Vagina (tissue), 2 donors: ENCODE data around the gene ADAMTS17. TPM values are rescaled to one million over a fixed set of nuclear protein-coding genes. Genes with fewer than 3 reads are reported as not detected.

Source experiments
- DNase-seq, 2 donors: peaks; one replicate each; pipeline ENCODE4 v3.0.0-alpha.2; 2017; ENCODE audit errors: extremely low spot score in 2 of 2
- H3K27ac ChIP-seq: fragments of 200-600 bp; sonication (generic); one replicate; pipeline ENCODE4 v1.5.1; 2019
- H3K27me3 ChIP-seq: fragments of 200-600 bp; sonication (generic); one replicate; pipeline ENCODE4 v1.5.1; 2019
- H3K36me3 ChIP-seq, 2 donors: fragments of 200-600 bp; sonication (generic); one replicate each; pipeline ENCODE4 v1.5.1; 2017 to 2019
- H3K4me1 ChIP-seq: fragments of 200-600 bp; sonication (generic); one replicate; pipeline ENCODE4 v1.5.1; 2019
- H3K4me3 ChIP-seq, 2 donors: fragments of 200-600 bp; sonication (generic); 1 replicate in 1 of 2; 2 replicates in 1 of 2; pipeline ENCODE4 v1.5.1; 2016 to 2019
- H3K9me3 ChIP-seq: fragments of 200-600 bp; sonication (generic); one replicate; pipeline ENCODE4 v1.5.1; 2019
- POLR2A ChIP-seq, 2 donors: fragments of 450-650 bp; IDR thresholded peaks; one replicate each; pipeline ENCODE4 v1.6.1; 2017; ENCODE audit warnings: antibody characterized with exemption in 2 of 2, mild to moderate bottlenecking in 2 of 2, moderate library complexity in 2 of 2
- POLR2AphosphoS5 ChIP-seq, 2 donors: sonication (generic); formaldehyde crosslinking; IDR thresholded peaks; one replicate each; pipeline ENCODE4 v1.9.0; 2017; ENCODE audit warnings: antibody characterized with exemption in 2 of 2, mild to moderate bottlenecking in 2 of 2, low read depth in 1 of 2; ENCODE audit not compliant: insufficient read depth in 1 of 2
- intact Hi-C: fragments of 100-400 bp; cut with DNase I; formaldehyde crosslinking; loops from one replicate; pipeline ENCODE4 v1.15.1; 2023
- total RNA-seq: library from RNA; depleted of rRNA; stranded (reverse); fragments of >200 nt; gene quantifications from one replicate; pipeline ENCODE4 v1.2.3, GENCODE V29; 2016
- TF ChIP-seq, protein P1 (sequence below), 3 experiments: fragments of 450-650 bp in 2 of 3; fragments of 200-600 bp in 1 of 3; sonication (generic) in 1 of 3; IDR thresholded peaks; one replicate each; pipeline ENCODE4 v1.5.1; 2017 to 2019; ENCODE audit warnings: antibody characterized with exemption in 3 of 3, mild to moderate bottlenecking in 2 of 3, moderate library complexity in 2 of 3

ADAMTS17 gene
- total RNA-seq, 1 donor from 2014 or later: 16.0 TPM

GRCh38 chr15:100252359-100252758 is 89.4 kb downstream of the ADAMTS17 start:
- no peaks in the 10 kb centered on the region for H3K36me3 ChIP-seq
- no peaks in the 10 kb centered on the region for H3K27me3 ChIP-seq
- no peak overlapping the region for H3K4me3 ChIP-seq
- H3K27ac ChIP-seq: no peak overlapping the region
- DNase-seq: peak; percentile 70 to 77
- intact Hi-C loops: no loop called here
- H3K9me3 ChIP-seq: no peaks in the 10 kb centered on the region
- H3K4me1 ChIP-seq: peaks cover 5% of the 10 kb centered on the region
- TF ChIP-seq, protein P1, sequence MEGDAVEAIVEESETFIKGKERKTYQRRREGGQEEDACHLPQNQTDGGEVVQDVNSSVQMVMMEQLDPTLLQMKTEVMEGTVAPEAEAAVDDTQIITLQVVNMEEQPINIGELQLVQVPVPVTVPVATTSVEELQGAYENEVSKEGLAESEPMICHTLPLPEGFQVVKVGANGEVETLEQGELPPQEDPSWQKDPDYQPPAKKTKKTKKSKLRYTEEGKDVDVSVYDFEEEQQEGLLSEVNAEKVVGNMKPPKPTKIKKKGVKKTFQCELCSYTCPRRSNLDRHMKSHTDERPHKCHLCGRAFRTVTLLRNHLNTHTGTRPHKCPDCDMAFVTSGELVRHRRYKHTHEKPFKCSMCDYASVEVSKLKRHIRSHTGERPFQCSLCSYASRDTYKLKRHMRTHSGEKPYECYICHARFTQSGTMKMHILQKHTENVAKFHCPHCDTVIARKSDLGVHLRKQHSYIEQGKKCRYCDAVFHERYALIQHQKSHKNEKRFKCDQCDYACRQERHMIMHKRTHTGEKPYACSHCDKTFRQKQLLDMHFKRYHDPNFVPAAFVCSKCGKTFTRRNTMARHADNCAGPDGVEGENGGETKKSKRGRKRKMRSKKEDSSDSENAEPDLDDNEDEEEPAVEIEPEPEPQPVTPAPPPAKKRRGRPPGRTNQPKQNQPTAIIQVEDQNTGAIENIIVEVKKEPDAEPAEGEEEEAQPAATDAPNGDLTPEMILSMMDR (IDR thresholded peaks at IDR 0.05): no peak
- no peak for TF ChIP-seq POLR2A (IDR thresholded peaks at IDR 0.05)
- no peak for TF ChIP-seq POLR2AphosphoS5 (IDR thresholded peaks at IDR 0.05; ENCODE audit: insufficient read depth in 1 of 2, low read depth in 1 of 2)

DNA sequence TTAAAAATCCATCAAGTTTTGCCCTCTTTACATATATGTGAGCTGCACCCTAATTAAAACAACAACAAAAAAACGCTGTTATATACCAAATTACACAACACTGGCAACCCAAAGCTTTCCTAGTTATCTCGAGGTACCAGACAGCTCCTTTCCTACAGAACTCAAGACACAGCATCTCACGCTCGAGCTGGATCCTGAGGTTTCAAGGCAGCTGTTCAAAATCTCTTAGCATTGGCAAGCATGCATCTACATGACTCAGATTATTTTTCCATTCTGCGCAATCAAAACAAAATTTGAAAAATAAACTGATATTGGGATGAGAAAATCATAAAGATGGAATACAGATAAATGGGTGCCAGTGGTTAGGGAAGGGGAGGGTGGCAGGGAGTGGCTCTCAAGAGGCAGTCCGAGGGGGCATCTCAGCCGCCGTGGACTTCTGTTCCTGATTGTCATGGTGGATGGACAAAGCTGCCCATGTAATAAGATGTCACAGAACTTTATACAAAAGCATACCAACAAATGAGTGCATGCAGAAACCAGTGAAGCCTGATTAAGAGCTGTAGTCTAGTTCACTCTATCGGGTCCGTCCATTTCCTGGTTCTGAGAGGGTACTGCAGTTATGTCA is 91.5 kb downstream of the ADAMTS17 start:
- peak; percentile 19 to 69 for DNase-seq
- Histone ChIP-seq H3K36me3 (no peaks in the 10 kb centered on the region), H3K27me3 (no peaks in the 10 kb centered on the region), H3K4me1 (peaks cover 5% of the 10 kb centered on the region), H3K27ac (no peak overlapping the region), H3K4me3 (no peak overlapping the region), H3K9me3 (no peaks in the 10 kb centered on the region)
- intact Hi-C loops: no loop called here
- no peak for TF ChIP-seq POLR2A (IDR thresholded peaks at IDR 0.05)
- TF ChIP-seq, protein P1 (IDR thresholded peaks at IDR 0.05): no peak
- TF ChIP-seq POLR2AphosphoS5 (IDR thresholded peaks at IDR 0.05; ENCODE audit: insufficient read depth in 1 of 2, low read depth in 1 of 2): no peak

- H3K27ac ChIP-seq: no peak overlapping the region
- H3K4me1 ChIP-seq: peaks cover 5% of the 10 kb centered on the region
- no peak overlapping the region for H3K4me3 ChIP-seq
- peak; percentile 62 to 77 for DNase-seq
- H3K27me3 ChIP-seq: no peaks in the 10 kb centered on the region
- H3K36me3 ChIP-seq: no peaks in the 10 kb centered on the region
- H3K9me3 ChIP-seq: no peaks in the 10 kb centered on the region
- TF ChIP-seq POLR2A (IDR thresholded peaks at IDR 0.05) (no peak), POLR2AphosphoS5 (IDR thresholded peaks at IDR 0.05; ENCODE audit: insufficient read depth in 1 of 2, low read depth in 1 of 2) (no peak)
- TF ChIP-seq, protein P1 (IDR thresholded peaks at IDR 0.05): no peak
- intact Hi-C loops: no loop called here
These were observed 92.5 kb downstream of the ADAMTS17 start for GRCh38 chr15:100249096-100249815.

GRCh38 chr15:100248236-100248635 is 93.5 kb downstream of the ADAMTS17 start:
- intact Hi-C loops: no loop called here
- Histone ChIP-seq H3K27ac (no peak overlapping the region), H3K36me3 (no peaks in the 10 kb centered on the region), H3K4me3 (no peak overlapping the region), H3K4me1 (peaks cover 5% of the 10 kb centered on the region), H3K27me3 (no peaks in the 10 kb centered on the region), H3K9me3 (no peaks in the 10 kb centered on the region)
- TF ChIP-seq, protein P1 (IDR thresholded peaks at IDR 0.05): no peak
- no peak for TF ChIP-seq POLR2AphosphoS5 (IDR thresholded peaks at IDR 0.05; ENCODE audit: insufficient read depth in 1 of 2, low read depth in 1 of 2)
- TF ChIP-seq POLR2A (IDR thresholded peaks at IDR 0.05): no peak
- no peak for DNase-seq
